SU-DHL-6 (cell line): ENCODE data around the gene HMGN1.

Experiments
- CTCF ChIP-seq: fragments of 200-600 bp; sonication (generic); IDR thresholded peaks from one replicate; pipeline ENCODE4 v1.5.1; 2017; ENCODE audit warnings: antibody characterized with exemption, mild to moderate bottlenecking, low read length, moderate library complexity; ENCODE audit not compliant: insufficient read depth, poor library complexity, severe bottlenecking
- EZH2phosphoT487 ChIP-seq: fragments of 200-600 bp; sonication (generic), shearing (Covaris generic); conservative IDR thresholded peaks from 2 replicates; pipeline ENCODE4 v1.6.1; 2018; ENCODE audit warnings: mild to moderate bottlenecking, antibody characterized with exemption, low read length, moderate library complexity, mixed read lengths

DNA sequence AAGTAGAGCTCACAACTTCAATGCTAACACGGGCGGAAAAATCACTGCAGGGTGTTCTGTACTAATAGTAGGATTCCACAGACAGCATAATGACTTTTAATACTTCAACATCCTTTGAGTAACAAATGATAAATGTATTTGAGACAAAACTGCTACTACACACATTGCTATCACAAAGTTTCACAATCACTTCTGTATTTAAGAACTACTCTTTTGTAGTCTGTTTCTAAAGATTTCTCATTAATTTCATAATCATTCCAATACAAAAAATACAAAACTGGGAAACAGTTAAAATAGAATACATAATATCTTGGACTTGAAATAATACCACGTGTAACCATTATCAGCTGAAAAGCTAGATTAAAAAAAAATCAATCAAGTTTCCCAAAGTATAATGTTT is 2.7 kb downstream of the HMGN1 start:
- TF ChIP-seq CTCF (no peak), EZH2phosphoT487 (no peak)
